ENCODE results near the gene ZC3H10. TPM values are rescaled to one million over a fixed set of nuclear protein-coding genes. Genes with fewer than 3 reads are reported as not detected.

The ZC3H10 gene
- total and polyA plus RNA-seq, 2 of the 13 experiments (the other 11 are each of a cell fraction or from before 2014, with no cell fraction given) = 0.70 to 2.3 TPM

DNA sequence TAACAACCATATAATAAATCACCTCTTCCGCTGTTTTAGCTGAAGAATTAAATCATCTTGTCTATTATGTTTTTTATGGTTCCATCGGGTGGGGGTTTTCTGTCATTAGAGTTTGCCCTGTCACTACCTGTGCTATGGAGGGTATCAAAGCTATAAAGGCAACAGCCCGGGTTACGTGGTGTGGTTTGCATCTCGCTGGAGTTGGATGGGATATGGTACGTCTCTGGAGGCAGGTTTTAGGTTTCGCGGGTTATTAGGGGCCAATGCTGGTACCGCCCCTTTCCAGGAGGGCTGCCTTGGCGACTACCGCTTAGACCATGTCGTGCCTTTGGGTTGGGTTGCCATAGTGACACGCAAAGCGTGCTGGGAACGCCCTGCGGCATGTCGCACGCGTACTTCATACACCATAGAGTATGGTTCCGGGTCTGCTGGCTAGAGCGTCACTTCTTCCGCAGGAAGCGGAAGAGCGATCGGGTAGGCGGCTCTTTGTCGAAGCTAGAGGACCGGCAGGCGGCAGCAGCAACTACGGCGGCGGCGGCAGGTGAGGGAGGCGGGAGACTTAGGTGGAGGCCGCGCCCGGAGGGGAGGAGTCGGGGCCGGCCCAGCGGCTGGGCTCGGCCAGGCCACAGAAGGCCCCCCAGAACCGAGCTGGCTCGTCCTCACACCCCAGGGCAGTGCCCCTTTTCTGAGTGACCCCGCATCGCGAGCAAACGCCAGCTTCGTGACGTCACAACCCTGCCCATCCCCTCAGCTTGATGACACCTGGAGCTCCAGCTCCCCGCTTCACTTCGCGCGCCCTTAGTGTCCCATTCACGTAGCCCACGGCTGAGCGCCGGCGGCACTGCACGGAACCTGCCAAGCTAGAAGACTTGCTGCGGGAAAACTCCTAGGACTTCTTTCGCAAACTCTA, at the start of gene ZC3H10 (continued):
- TF ChIP-seq ZNF816 (CRISPR knock-in tag; IDR thresholded peaks at IDR 0.05; ENCODE audit: borderline replicate concordance) (no peak), ONECUT2 (CRISPR knock-in tag; IDR thresholded peaks at IDR 0.05) (peak; percentile 42; the same call in 1 of the 2 replicates), KAT2B (IDR thresholded peaks at IDR 0.05; ENCODE audit: borderline replicate concordance, low read depth, low read length) (no peak), KLF6 (CRISPR knock-in tag; IDR thresholded peaks at IDR 0.05) (peak; percentile 82; the same call in 1 of the 2 replicates), TCF12 (IDR thresholded peaks at IDR 0.05) (no peak), TCF12 (CRISPR knock-in tag; IDR thresholded peaks at IDR 0.05) (peak; percentile 38; the same call in 1 of the 2 replicates), ZNF709 (CRISPR knock-in tag; IDR thresholded peaks at IDR 0.05) (peak; percentile 78; the same call in 1 of the 2 replicates), ZNF891 (CRISPR knock-in tag; IDR thresholded peaks at IDR 0.05) (peak; percentile 88), ZNF3 (CRISPR knock-in tag; IDR thresholded peaks at IDR 0.05) (no peak), U2AF1 (optimal IDR thresholded peaks at IDR 0.05; ENCODE audit: low read depth, low read length) (no peak)
- TF ChIP-seq, protein P1, sequence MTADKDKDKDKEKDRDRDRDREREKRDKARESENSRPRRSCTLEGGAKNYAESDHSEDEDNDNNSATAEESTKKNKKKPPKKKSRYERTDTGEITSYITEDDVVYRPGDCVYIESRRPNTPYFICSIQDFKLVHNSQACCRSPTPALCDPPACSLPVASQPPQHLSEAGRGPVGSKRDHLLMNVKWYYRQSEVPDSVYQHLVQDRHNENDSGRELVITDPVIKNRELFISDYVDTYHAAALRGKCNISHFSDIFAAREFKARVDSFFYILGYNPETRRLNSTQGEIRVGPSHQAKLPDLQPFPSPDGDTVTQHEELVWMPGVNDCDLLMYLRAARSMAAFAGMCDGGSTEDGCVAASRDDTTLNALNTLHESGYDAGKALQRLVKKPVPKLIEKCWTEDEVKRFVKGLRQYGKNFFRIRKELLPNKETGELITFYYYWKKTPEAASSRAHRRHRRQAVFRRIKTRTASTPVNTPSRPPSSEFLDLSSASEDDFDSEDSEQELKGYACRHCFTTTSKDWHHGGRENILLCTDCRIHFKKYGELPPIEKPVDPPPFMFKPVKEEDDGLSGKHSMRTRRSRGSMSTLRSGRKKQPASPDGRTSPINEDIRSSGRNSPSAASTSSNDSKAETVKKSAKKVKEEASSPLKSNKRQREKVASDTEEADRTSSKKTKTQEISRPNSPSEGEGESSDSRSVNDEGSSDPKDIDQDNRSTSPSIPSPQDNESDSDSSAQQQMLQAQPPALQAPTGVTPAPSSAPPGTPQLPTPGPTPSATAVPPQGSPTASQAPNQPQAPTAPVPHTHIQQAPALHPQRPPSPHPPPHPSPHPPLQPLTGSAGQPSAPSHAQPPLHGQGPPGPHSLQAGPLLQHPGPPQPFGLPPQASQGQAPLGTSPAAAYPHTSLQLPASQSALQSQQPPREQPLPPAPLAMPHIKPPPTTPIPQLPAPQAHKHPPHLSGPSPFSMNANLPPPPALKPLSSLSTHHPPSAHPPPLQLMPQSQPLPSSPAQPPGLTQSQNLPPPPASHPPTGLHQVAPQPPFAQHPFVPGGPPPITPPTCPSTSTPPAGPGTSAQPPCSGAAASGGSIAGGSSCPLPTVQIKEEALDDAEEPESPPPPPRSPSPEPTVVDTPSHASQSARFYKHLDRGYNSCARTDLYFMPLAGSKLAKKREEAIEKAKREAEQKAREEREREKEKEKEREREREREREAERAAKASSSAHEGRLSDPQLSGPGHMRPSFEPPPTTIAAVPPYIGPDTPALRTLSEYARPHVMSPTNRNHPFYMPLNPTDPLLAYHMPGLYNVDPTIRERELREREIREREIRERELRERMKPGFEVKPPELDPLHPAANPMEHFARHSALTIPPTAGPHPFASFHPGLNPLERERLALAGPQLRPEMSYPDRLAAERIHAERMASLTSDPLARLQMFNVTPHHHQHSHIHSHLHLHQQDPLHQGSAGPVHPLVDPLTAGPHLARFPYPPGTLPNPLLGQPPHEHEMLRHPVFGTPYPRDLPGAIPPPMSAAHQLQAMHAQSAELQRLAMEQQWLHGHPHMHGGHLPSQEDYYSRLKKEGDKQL (CRISPR knock-in tag; IDR thresholded peaks at IDR 0.05; ENCODE audit: low read depth) = no peak
- TF ChIP-seq, protein P2, sequence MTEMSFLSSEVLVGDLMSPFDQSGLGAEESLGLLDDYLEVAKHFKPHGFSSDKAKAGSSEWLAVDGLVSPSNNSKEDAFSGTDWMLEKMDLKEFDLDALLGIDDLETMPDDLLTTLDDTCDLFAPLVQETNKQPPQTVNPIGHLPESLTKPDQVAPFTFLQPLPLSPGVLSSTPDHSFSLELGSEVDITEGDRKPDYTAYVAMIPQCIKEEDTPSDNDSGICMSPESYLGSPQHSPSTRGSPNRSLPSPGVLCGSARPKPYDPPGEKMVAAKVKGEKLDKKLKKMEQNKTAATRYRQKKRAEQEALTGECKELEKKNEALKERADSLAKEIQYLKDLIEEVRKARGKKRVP (CRISPR knock-in tag; IDR thresholded peaks at IDR 0.05) = peak in 1 of 2 experiments; percentile 57; a peak in 1 of 4 replicates
- TF ChIP-seq, protein P3, sequence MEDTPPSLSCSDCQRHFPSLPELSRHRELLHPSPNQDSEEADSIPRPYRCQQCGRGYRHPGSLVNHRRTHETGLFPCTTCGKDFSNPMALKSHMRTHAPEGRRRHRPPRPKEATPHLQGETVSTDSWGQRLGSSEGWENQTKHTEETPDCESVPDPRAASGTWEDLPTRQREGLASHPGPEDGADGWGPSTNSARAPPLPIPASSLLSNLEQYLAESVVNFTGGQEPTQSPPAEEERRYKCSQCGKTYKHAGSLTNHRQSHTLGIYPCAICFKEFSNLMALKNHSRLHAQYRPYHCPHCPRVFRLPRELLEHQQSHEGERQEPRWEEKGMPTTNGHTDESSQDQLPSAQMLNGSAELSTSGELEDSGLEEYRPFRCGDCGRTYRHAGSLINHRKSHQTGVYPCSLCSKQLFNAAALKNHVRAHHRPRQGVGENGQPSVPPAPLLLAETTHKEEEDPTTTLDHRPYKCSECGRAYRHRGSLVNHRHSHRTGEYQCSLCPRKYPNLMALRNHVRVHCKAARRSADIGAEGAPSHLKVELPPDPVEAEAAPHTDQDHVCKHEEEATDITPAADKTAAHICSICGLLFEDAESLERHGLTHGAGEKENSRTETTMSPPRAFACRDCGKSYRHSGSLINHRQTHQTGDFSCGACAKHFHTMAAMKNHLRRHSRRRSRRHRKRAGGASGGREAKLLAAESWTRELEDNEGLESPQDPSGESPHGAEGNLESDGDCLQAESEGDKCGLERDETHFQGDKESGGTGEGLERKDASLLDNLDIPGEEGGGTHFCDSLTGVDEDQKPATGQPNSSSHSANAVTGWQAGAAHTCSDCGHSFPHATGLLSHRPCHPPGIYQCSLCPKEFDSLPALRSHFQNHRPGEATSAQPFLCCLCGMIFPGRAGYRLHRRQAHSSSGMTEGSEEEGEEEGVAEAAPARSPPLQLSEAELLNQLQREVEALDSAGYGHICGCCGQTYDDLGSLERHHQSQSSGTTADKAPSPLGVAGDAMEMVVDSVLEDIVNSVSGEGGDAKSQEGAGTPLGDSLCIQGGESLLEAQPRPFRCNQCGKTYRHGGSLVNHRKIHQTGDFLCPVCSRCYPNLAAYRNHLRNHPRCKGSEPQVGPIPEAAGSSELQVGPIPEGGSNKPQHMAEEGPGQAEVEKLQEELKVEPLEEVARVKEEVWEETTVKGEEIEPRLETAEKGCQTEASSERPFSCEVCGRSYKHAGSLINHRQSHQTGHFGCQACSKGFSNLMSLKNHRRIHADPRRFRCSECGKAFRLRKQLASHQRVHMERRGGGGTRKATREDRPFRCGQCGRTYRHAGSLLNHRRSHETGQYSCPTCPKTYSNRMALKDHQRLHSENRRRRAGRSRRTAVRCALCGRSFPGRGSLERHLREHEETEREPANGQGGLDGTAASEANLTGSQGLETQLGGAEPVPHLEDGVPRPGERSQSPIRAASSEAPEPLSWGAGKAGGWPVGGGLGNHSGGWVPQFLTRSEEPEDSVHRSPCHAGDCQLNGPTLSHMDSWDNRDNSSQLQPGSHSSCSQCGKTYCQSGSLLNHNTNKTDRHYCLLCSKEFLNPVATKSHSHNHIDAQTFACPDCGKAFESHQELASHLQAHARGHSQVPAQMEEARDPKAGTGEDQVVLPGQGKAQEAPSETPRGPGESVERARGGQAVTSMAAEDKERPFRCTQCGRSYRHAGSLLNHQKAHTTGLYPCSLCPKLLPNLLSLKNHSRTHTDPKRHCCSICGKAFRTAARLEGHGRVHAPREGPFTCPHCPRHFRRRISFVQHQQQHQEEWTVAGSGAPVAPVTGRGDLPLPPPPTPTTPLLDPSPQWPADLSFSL (CRISPR knock-in tag; IDR thresholded peaks at IDR 0.05) = no peak

All from HepG2 (cell line).